Measurements from ENCODE around the gene MVK. TPM values are rescaled to one million over a fixed set of nuclear protein-coding genes. Genes with fewer than 3 reads are reported as not detected.

The MVK gene
- total and polyA plus RNA-seq, 2 of the 4 experiments (the other 2 are of a cell fraction): 6.6 to 11.5 TPM

- H3K23ac ChIP-seq (ENCODE audit: low read depth, low read length): no peak overlapping the region; the same call in 1 of the 2 replicates
- in situ Hi-C loops (cut with MboI; ENCODE audit: low sequenced_read_pairs): no loop called here
- no peak overlapping the region for H2AK9ac ChIP-seq (replicated peaks; ENCODE audit: low read depth, low read length, poor library complexity)
- H3K27me3 ChIP-seq (ENCODE audit: control insufficient read depth, insufficient read depth, low read length): peaks cover 71% of the 10 kb centered on the region
- H4K20me1 ChIP-seq (ENCODE audit: insufficient read depth, low read length): no peaks in the 10 kb centered on the region
- no peak overlapping the region for H3K18ac ChIP-seq (ENCODE audit: low read depth, low read length)
- no peak overlapping the region for H2AK5ac ChIP-seq (ENCODE audit: low read depth, low read length)
- no peak for TF ChIP-seq RFX5 (IDR thresholded peaks at IDR 0.05; ENCODE audit: low read depth, low read length)
- no peak for TF ChIP-seq CEBPB (IDR thresholded peaks at IDR 0.05; ENCODE audit: low read depth, low read length)
- no peak for TF ChIP-seq USF2 (IDR thresholded peaks at IDR 0.05; ENCODE audit: low read depth, low read length)
- TF ChIP-seq FOS (IDR thresholded peaks at IDR 0.05; ENCODE audit: low read depth, low read length): no peak
- no peak for TF ChIP-seq RAD21 (IDR thresholded peaks at IDR 0.05; ENCODE audit: low read length)
- no peak for TF ChIP-seq NFE2L2 (IDR thresholded peaks at IDR 0.05; ENCODE audit: low read depth, low read length)
- no peak for TF ChIP-seq MAZ (IDR thresholded peaks at IDR 0.05; ENCODE audit: borderline replicate concordance, low read depth, low read length)
- no peak for TF ChIP-seq CTCF (conservative IDR thresholded peaks at IDR 0.05; ENCODE audit: low read depth, low read length)
- TF ChIP-seq MXI1 (IDR thresholded peaks at IDR 0.05; ENCODE audit: borderline replicate concordance, low read depth, low read length): no peak
- no peak for TF ChIP-seq BHLHE40 (IDR thresholded peaks at IDR 0.05; ENCODE audit: low read depth, low read length)
- TF ChIP-seq SMC3 (IDR thresholded peaks at IDR 0.05; ENCODE audit: low read depth, low read length): no peak
- no peak for ATAC-seq (ENCODE audit: low read depth)
- H3K4ac ChIP-seq (ENCODE audit: low read depth, low read length): no peak overlapping the region
- no peak overlapping the region for H4K5ac ChIP-seq (ENCODE audit: low read depth, low read length)
- no peaks in the 10 kb centered on the region; the same call in 1 of the 2 replicates for H3K9me3 ChIP-seq (ENCODE audit: control insufficient read depth, insufficient read depth, low read length)
- CTCF ChIA-PET: interaction anchor here (0.6 kb wide), 1 partner anchor 16 kb away, joined by 3 read pairs; no protein-coding TSS in a partner anchor
- H3K4me3 ChIP-seq (ENCODE audit: insufficient read depth, low read depth, low read length): no peak overlapping the region
- no peaks in the 10 kb centered on the region for H3K79me1 ChIP-seq (ENCODE audit: low read depth in 1 of 2, low read length in 2 of 2)
- H2BK20ac ChIP-seq (ENCODE audit: low read depth, low read length): no peak overlapping the region
- DNase-seq: no peak
- H3K56ac ChIP-seq (ENCODE audit: extremely low read depth, insufficient read depth, low read length): no peak overlapping the region
- no peak overlapping the region for H4K91ac ChIP-seq (ENCODE audit: insufficient read depth, low read depth, low read length)
- H2BK120ac ChIP-seq (ENCODE audit: low read depth, low read length): no peak overlapping the region
- 100% methylated on average over 1 of the region's 26 CpGs; no CpG with 5 or more reads in 1 of the 2 experiments for WGBS, 2 experiments (ENCODE audit: extremely low coverage in 2 of 2, insufficient read length in 1 of 2)
- H3K4me2 ChIP-seq (ENCODE audit: low read depth, low read length): no peak overlapping the region
- POLR2A ChIA-PET (ENCODE audit: unreplicated experiment): no interaction called here
- H2BK15ac ChIP-seq (ENCODE audit: low read depth, low read length): no peak overlapping the region
- intact Hi-C loops (cut with micrococcal nuclease): no loop called here
- no peak overlapping the region for H4K8ac ChIP-seq (ENCODE audit: low read depth in 2 of 2, low read length in 2 of 2)
- no TSS peak for BruUV-seq (replicated peaks)
- no peaks in the 10 kb centered on the region for H3K9me1 ChIP-seq (ENCODE audit: insufficient read depth, low read length)
- dilution Hi-C loops (cut with HindIII; ENCODE audit: low sequenced_read_pairs, unreplicated experiment): no loop called here
- H2BK5ac ChIP-seq (ENCODE audit: low read depth, low read length, poor library complexity, severe bottlenecking): no peak overlapping the region
- H3K14ac ChIP-seq (replicated peaks; ENCODE audit: low read depth, low read length): no peak overlapping the region
- H3K9ac ChIP-seq (ENCODE audit: low read depth, low read length): no peak overlapping the region
- no peaks in the 10 kb centered on the region for H3K36me3 ChIP-seq (ENCODE audit: control insufficient read depth, insufficient read depth, low read length)
- no peak overlapping the region for H2AFZ ChIP-seq (replicated peaks; ENCODE audit: low read length, poor library complexity)
- no peaks in the 10 kb centered on the region for H3K4me1 ChIP-seq (ENCODE audit: control insufficient read depth, insufficient read depth, low read length)
- no peak overlapping the region for H3K27ac ChIP-seq (ENCODE audit: insufficient read depth, low read length)
Measured at GRCh38 chr12:109613649-109614455, 40.3 kb downstream of the MVK start.
